Measurements from ENCODE around the gene CALN1. TPM values are rescaled to one million over a fixed set of nuclear protein-coding genes. Genes with fewer than 3 reads are reported as not detected.

Gene CALN1
- total RNA-seq, 1 donor from 2014 or later: not detected

- H3K4me2 ChIP-seq (ENCODE audit: low read length): no peak overlapping the region
- Mint-ChIP-seq H3K27ac (ENCODE audit: unreplicated experiment) (no peak overlapping the region), H3K36me3 (ENCODE audit: low read depth, unreplicated experiment) (no peaks in the 10 kb centered on the region), H3K4me1 (ENCODE audit: low read depth, unreplicated experiment) (peaks cover 6% of the 10 kb centered on the region), H3K27me3 (ENCODE audit: low read depth, unreplicated experiment) (peaks cover 7% of the 10 kb centered on the region), H3K4me3 (ENCODE audit: unreplicated experiment) (no peak overlapping the region), H3K9me3 (ENCODE audit: unreplicated experiment) (peaks cover 3% of the 10 kb centered on the region)
- peaks cover 3% of the 10 kb centered on the region for H3K9me3 ChIP-seq (ENCODE audit: insufficient read depth, low read depth, low read length)
- FAIRE-seq (no peak), DNase-seq (ENCODE audit: low read depth) (no peak)
- no peaks in the 10 kb centered on the region for H3K79me2 ChIP-seq (ENCODE audit: insufficient read depth, low read length)
- no peak overlapping the region for H2AFZ ChIP-seq (ENCODE audit: low read depth, low read length)
- no peaks in the 10 kb centered on the region for H3K27me3 ChIP-seq (ENCODE audit: insufficient read depth, low read length)
- no peaks in the 10 kb centered on the region for H3K36me3 ChIP-seq (ENCODE audit: insufficient read depth, low read length)
- no peaks in the 10 kb centered on the region for H4K20me1 ChIP-seq (ENCODE audit: insufficient read depth, low read length)
- H3K9ac ChIP-seq (ENCODE audit: low read length): no peak overlapping the region
- no peaks in the 10 kb centered on the region for H3K4me1 ChIP-seq (ENCODE audit: insufficient read depth, low read length)
- TF ChIP-seq CTCF (IDR thresholded peaks at IDR 0.05; ENCODE audit: insufficient read depth, low read depth, low read length) (no peak), EZH2 (IDR thresholded peaks at IDR 0.05; ENCODE audit: insufficient read depth, low read length) (no peak)
- no peak overlapping the region for H3K4me3 ChIP-seq (ENCODE audit: insufficient read depth, low read depth, low read length)
- no peak overlapping the region for H3K27ac ChIP-seq (ENCODE audit: low read depth, low read length)
Observed at GRCh38 chr7:72326365-72326764, 85.8 kb downstream of the CALN1 start.

- Histone ChIP-seq H4K20me1 (ENCODE audit: insufficient read depth, low read length) (no peaks in the 10 kb centered on the region), H3K9ac (ENCODE audit: low read length) (no peak overlapping the region), H3K36me3 (ENCODE audit: insufficient read depth, low read length) (no peaks in the 10 kb centered on the region), H3K79me2 (ENCODE audit: insufficient read depth, low read length) (no peaks in the 10 kb centered on the region), H3K4me3 (ENCODE audit: insufficient read depth, low read depth, low read length) (no peak overlapping the region), H3K4me2 (ENCODE audit: low read length) (no peak overlapping the region), H3K9me3 (ENCODE audit: insufficient read depth, low read depth, low read length) (peaks cover 3% of the 10 kb centered on the region), H3K27ac (ENCODE audit: low read depth, low read length) (no peak overlapping the region), H3K27me3 (ENCODE audit: insufficient read depth, low read length) (no peaks in the 10 kb centered on the region), H3K4me1 (ENCODE audit: insufficient read depth, low read length) (no peaks in the 10 kb centered on the region), H2AFZ (ENCODE audit: low read depth, low read length) (no peak overlapping the region)
- FAIRE-seq: no peak
- TF ChIP-seq CTCF (IDR thresholded peaks at IDR 0.05; ENCODE audit: insufficient read depth, low read depth, low read length): no peak
- no peak for TF ChIP-seq EZH2 (IDR thresholded peaks at IDR 0.05; ENCODE audit: insufficient read depth, low read length)
- Mint-ChIP-seq H3K4me1 (ENCODE audit: low read depth, unreplicated experiment) (peaks cover 6% of the 10 kb centered on the region), H3K27me3 (ENCODE audit: low read depth, unreplicated experiment) (peaks cover 4% of the 10 kb centered on the region), H3K36me3 (ENCODE audit: low read depth, unreplicated experiment) (no peaks in the 10 kb centered on the region), H3K27ac (ENCODE audit: unreplicated experiment) (no peak overlapping the region), H3K4me3 (ENCODE audit: unreplicated experiment) (no peak overlapping the region), H3K9me3 (ENCODE audit: unreplicated experiment) (no peaks in the 10 kb centered on the region)
- DNase-seq (ENCODE audit: low read depth): no peak
Observed at GRCh38 chr7:72325561-72325960, 86.6 kb downstream of the CALN1 start.

GRCh38 chr7:72321637-72322036 is 90.5 kb downstream of the CALN1 start:
- no peak for FAIRE-seq
- H3K27me3 Mint-ChIP-seq (ENCODE audit: low read depth, unreplicated experiment): peaks cover 13% of the 10 kb centered on the region

More at GRCh38 chr7:72321637-72322036, 90.5 kb downstream of the CALN1 start:
- no peaks in the 10 kb centered on the region for H3K4me1 ChIP-seq (ENCODE audit: insufficient read depth, low read length)
- no peak for TF ChIP-seq CTCF (IDR thresholded peaks at IDR 0.05; ENCODE audit: insufficient read depth, low read depth, low read length)
- no peaks in the 10 kb centered on the region for H4K20me1 ChIP-seq (ENCODE audit: insufficient read depth, low read length)
- H3K79me2 ChIP-seq (ENCODE audit: insufficient read depth, low read length): no peaks in the 10 kb centered on the region
- no peak overlapping the region for H3K4me2 ChIP-seq (ENCODE audit: low read length)
- H3K9me3 ChIP-seq (ENCODE audit: insufficient read depth, low read depth, low read length): peaks cover 3% of the 10 kb centered on the region
- H3K36me3 ChIP-seq (ENCODE audit: insufficient read depth, low read length): no peaks in the 10 kb centered on the region
- DNase-seq (ENCODE audit: low read depth): no peak
- no peaks in the 10 kb centered on the region for H3K9me3 Mint-ChIP-seq (ENCODE audit: unreplicated experiment)
- H3K4me1 Mint-ChIP-seq (ENCODE audit: low read depth, unreplicated experiment): peaks cover 4% of the 10 kb centered on the region
- no peak overlapping the region for H3K4me3 Mint-ChIP-seq (ENCODE audit: unreplicated experiment)
- no peak overlapping the region for H3K9ac ChIP-seq (ENCODE audit: low read length)
- no peaks in the 10 kb centered on the region for H3K36me3 Mint-ChIP-seq (ENCODE audit: low read depth, unreplicated experiment)
- no peak overlapping the region for H3K27ac ChIP-seq (ENCODE audit: low read depth, low read length)
- no peak overlapping the region for H3K27ac Mint-ChIP-seq (ENCODE audit: unreplicated experiment)
- H3K27me3 ChIP-seq (ENCODE audit: insufficient read depth, low read length): no peaks in the 10 kb centered on the region
- no peak overlapping the region for H3K4me3 ChIP-seq (ENCODE audit: insufficient read depth, low read depth, low read length)
- H2AFZ ChIP-seq (ENCODE audit: low read depth, low read length): no peak overlapping the region

All from astrocyte (in vitro differentiated cells and primary cell).